Gastroesophageal sphincter (tissue), 4 donors: ENCODE measurements around the gene RSF1. TPM values are rescaled to one million over a fixed set of nuclear protein-coding genes. Genes with fewer than 3 reads are reported as not detected.
"Not testable (repeated sequence)": the region's sequence is repeated elsewhere in the genome, so short reads cannot be mapped to it uniquely, and the experiment has no call there.

Experiments
- ATAC-seq: fragments of 150-250 bp; one replicate; pipeline ENCODE4 v1.9.1; 2016; ENCODE audit warnings: mild to moderate bottlenecking, moderate library complexity
- H3K27ac ChIP-seq, 4 donors: fragments of 200-600 bp; sonication (generic) in 3 of 4; 1 replicate in 3 of 4; 2 replicates in 1 of 4; pipeline ENCODE4 v1.5.1; 2016 to 2019
- H3K27me3 ChIP-seq: fragments of 200-600 bp; sonication (generic); one replicate; pipeline ENCODE4 v1.5.1; 2019
- H3K36me3 ChIP-seq, 2 donors: fragments of 200-600 bp; sonication (generic); one replicate each; pipeline ENCODE4 v1.5.1; 2019; ENCODE audit warnings: control low read depth in 1 of 2
- H3K4me1 ChIP-seq, 3 donors: fragments of 200-600 bp; sonication (generic); 1 replicate in 2 of 3; 2 replicates in 1 of 3; pipeline ENCODE4 v1.5.1; 2016 to 2019; ENCODE audit warnings: control low read depth in 2 of 3
- H3K4me3 ChIP-seq, 2 donors: fragments of 200-600 bp; sonication (generic); one replicate each; pipeline ENCODE4 v1.5.1; 2019; ENCODE audit warnings: mild to moderate bottlenecking in 1 of 2, moderate library complexity in 1 of 2
- H3K9me3 ChIP-seq, 3 donors: fragments of 200-600 bp; sonication (generic); one replicate each; pipeline ENCODE4 v1.5.1; 2017 to 2019; ENCODE audit warnings: control low read depth in 2 of 3
- CTCF ChIP-seq, 4 experiments: fragments of 200-600 bp in 2 of 4; fragments of 450-650 bp in 2 of 4; sonication (generic) in 1 of 4; IDR thresholded peaks; one replicate each; pipeline ENCODE4 v1.5.1; 2017 to 2019; ENCODE audit warnings: antibody characterized with exemption in 4 of 4, mild to moderate bottlenecking in 2 of 4, moderate library complexity in 2 of 4
- EP300 ChIP-seq: sonication (generic); formaldehyde crosslinking; IDR thresholded peaks from one replicate; pipeline ENCODE4 v1.6.1; 2017; ENCODE audit warnings: antibody characterized with exemption, mild to moderate bottlenecking
- POLR2A ChIP-seq, 2 donors: fragments of 450-650 bp; IDR thresholded peaks; one replicate each; pipeline ENCODE4 v1.6.1; 2017; ENCODE audit warnings: antibody characterized with exemption in 2 of 2, mild to moderate bottlenecking in 2 of 2, moderate library complexity in 1 of 2
- POLR2AphosphoS5 ChIP-seq: sonication (generic); formaldehyde crosslinking; IDR thresholded peaks from one replicate; pipeline ENCODE4 v1.6.1; 2017; ENCODE audit warnings: antibody characterized with exemption
- WGBS, 2 donors: methylation state at CpG; one replicate each; pipeline ENCODE4 v1.1.5; 2018; ENCODE audit warnings: low coverage in 1 of 2; 5-methylcytosine and 5-hydroxymethylcytosine counted together
- total RNA-seq, 4 donors: library from RNA; depleted of rRNA; stranded (reverse); fragments of >200 nt; gene quantifications; one replicate each; pipeline ENCODE4 v1.1.0, GENCODE V29; 2016

Gene RSF1
- total RNA-seq, 4 donors from 2014 or later, result 63.9 to 99.1 (median 80.8) TPM

- 90 to 94% methylated on average over 2 of the region's 2 CpGs for WGBS, 2 donors
- TF ChIP-seq EP300, result no peak
- no peak for TF ChIP-seq POLR2AphosphoS5
- no peak for TF ChIP-seq POLR2A (IDR thresholded peaks at IDR 0.05)
- no peak for TF ChIP-seq CTCF (IDR thresholded peaks at IDR 0.05)
- no peaks in the 10 kb centered on the region for H3K9me3 ChIP-seq
- H3K4me3 ChIP-seq, result no peak overlapping the region
- H3K36me3 ChIP-seq, result peaks cover 0 to 13% of the 10 kb centered on the region in 2 donors
- no peaks in the 10 kb centered on the region for H3K27me3 ChIP-seq
- H3K4me1 ChIP-seq, result peaks cover 0 to 11% (median 0%) of the 10 kb centered on the region in 3 donors
- no peak overlapping the region for H3K27ac ChIP-seq
- ATAC-seq, result no peak
Observed at GRCh38 chr11:77828926-77829325, 8.4 kb upstream of the RSF1 start.

GRCh38 chr11:77823775-77824174 lies 3.3 kb upstream of the RSF1 start:
- TF ChIP-seq POLR2AphosphoS5 (no peak), EP300 (no peak), CTCF (IDR thresholded peaks at IDR 0.05) (no peak), POLR2A (IDR thresholded peaks at IDR 0.05) (no peak)
- ATAC-seq, result no peak
- WGBS, 2 donors, result 17 to 22% methylated on average over 1 of the region's 1 CpG
- Histone ChIP-seq H3K27ac (peak overlapping the region; percentile 12 to 97 (median 62)), H3K27me3 (no peaks in the 10 kb centered on the region), H3K9me3 (no peaks in the 10 kb centered on the region), H3K4me1 (peaks cover 0 to 40% (median 7%) of the 10 kb centered on the region in 3 donors), H3K36me3 (peaks cover 0 to 8% of the 10 kb centered on the region in 2 donors), H3K4me3 (peak overlapping the region in 1 of 2 donors; percentile 8)

- H3K9me3 ChIP-seq, result not testable (repeated sequence)
- peak overlapping the region in 3 of 4 donors; percentile 96 to 99 (median 97) for H3K27ac ChIP-seq
- H3K4me1 ChIP-seq, result peaks cover 0 to 57% (median 18%) of the 10 kb centered on the region in 3 donors
Observed at GRCh38 chr11:77822126-77822525, 1.6 kb upstream of the RSF1 start.

GRCh38 chr11:77821349-77821851 lies 878 bp upstream of the RSF1 start:
- Histone ChIP-seq H3K4me3 (peak overlapping the region; percentile 98 to 100), H3K9me3 (no peaks in the 10 kb centered on the region), H3K27ac (peak overlapping the region; percentile 63 to 99 (median 96)), H3K36me3 (peaks cover 0 to 3% of the 10 kb centered on the region in 2 donors), H3K4me1 (peaks cover 0 to 64% (median 24%) of the 10 kb centered on the region in 3 donors), H3K27me3 (no peaks in the 10 kb centered on the region)
- ATAC-seq, result no peak
- TF ChIP-seq POLR2A (IDR thresholded peaks at IDR 0.05) (no peak), EP300 (no peak), CTCF (IDR thresholded peaks at IDR 0.05) (no peak), POLR2AphosphoS5 (no peak)
- 0 to 2% methylated on average over 9 to 15 of the region's 16 CpGs for WGBS, 2 donors

More at GRCh38 chr11:77822126-77822525, 1.6 kb upstream of the RSF1 start:
- H3K36me3 ChIP-seq, H3K27me3 ChIP-seq, ATAC-seq: not testable (repeated sequence)
- WGBS, 2 donors, result 50 to 68% methylated on average over 6 to 13 of the region's 13 CpGs
- H3K4me3 ChIP-seq, result peak overlapping the region; percentile 98 to 100

- ATAC-seq, result no peak
- 0% methylated on average over 5 to 8 of the region's 55 CpGs for WGBS, 2 donors
- H3K27ac ChIP-seq, result peak overlapping the region; percentile 95 to 99 (median 96)
- peaks cover 0 to 73% (median 24%) of the 10 kb centered on the region in 3 donors for H3K4me1 ChIP-seq
- H3K9me3 ChIP-seq, result no peaks in the 10 kb centered on the region
- H3K4me3 ChIP-seq, result peak overlapping the region; percentile 98 to 100
- TF ChIP-seq CTCF (IDR thresholded peaks at IDR 0.05) (no peak), EP300 (no peak), POLR2AphosphoS5 (no peak), POLR2A (IDR thresholded peaks at IDR 0.05) (no peak)
- no peaks in the 10 kb centered on the region for H3K36me3 ChIP-seq
- no peaks in the 10 kb centered on the region for H3K27me3 ChIP-seq
Observed at GRCh38 chr11:77819921-77820564, 479 bp downstream of the RSF1 start.
